H1 (cell line): ENCODE measurements around the gene CFP. TPM values are rescaled to one million over a fixed set of nuclear protein-coding genes. Genes with fewer than 3 reads are reported as not detected.

Experiments
- CTCF ChIA-PET: fragments of 300-600 bp; sonication (Branson Sonifier 250); formaldehyde crosslinking; loops from one replicate; lab custom pipeline; 2021; ENCODE audit not compliant: partially characterized antibody; lab: Charles Lee
- POLR2A ChIA-PET: fragments of 300-600 bp; sonication (Branson Sonifier 250); formaldehyde crosslinking; loops from one replicate; lab custom pipeline; 2021; ENCODE audit warnings: inconsistent platforms; ENCODE audit not compliant: partially characterized antibody; lab: Charles Lee
- DNase-seq, 2 experiments: peaks; one replicate each; pipeline versions ENCODE4 v3.0.0 to v3.0.0-alpha.2; 2010 to 2022; ENCODE audit warnings: low spot score in 2 of 2, low read depth in 1 of 2, mixed read lengths in 1 of 2
- FAIRE-seq: peaks from 2 replicates; lab custom pipeline; 2011; peaks lifted over from hg19 to GRCh38; lab: Jason Lieb, UNC
- H2AFZ ChIP-seq: 2 replicates; pipeline ENCODE4 v1.8.1; 2012; ENCODE audit warnings: low read length, inconsistent platforms
- H2AK5ac ChIP-seq: 2 replicates; pipeline ENCODE4 v1.6.1; 2013; ENCODE audit warnings: low read depth, low read length
- H2BK120ac ChIP-seq: replicated peaks from 2 replicates; pipeline ENCODE3; 2013; ENCODE audit warnings: low read depth, low read length, inconsistent platforms
- H2BK12ac ChIP-seq: 2 replicates; pipeline ENCODE4 v1.6.1; 2013; ENCODE audit warnings: low read depth, low read length
- H2BK15ac ChIP-seq: 2 replicates; pipeline ENCODE4 v1.6.1; 2013; ENCODE audit warnings: low read length
- H2BK20ac ChIP-seq: 2 replicates; pipeline ENCODE4 v1.6.1; 2013; ENCODE audit warnings: low read length
- H2BK5ac ChIP-seq: 2 replicates; pipeline ENCODE4 v1.6.1; 2013; ENCODE audit warnings: low read depth, low read length
- H3K14ac ChIP-seq: 2 replicates; pipeline ENCODE4 v1.6.1; 2013; ENCODE audit warnings: inconsistent platforms; ENCODE audit not compliant: insufficient read length
- H3K18ac ChIP-seq: 2 replicates; pipeline ENCODE4 v1.6.1; 2013; ENCODE audit warnings: low read length; ENCODE audit errors: extremely low read depth
- H3K23ac ChIP-seq: 2 replicates; pipeline ENCODE4 v1.6.1; 2013; ENCODE audit warnings: inconsistent platforms; ENCODE audit not compliant: insufficient read length
- H3K23me2 ChIP-seq: 2 replicates; pipeline ENCODE4 v1.6.1; 2013; ENCODE audit warnings: low read depth, low read length
- H3K27ac ChIP-seq: 2 replicates; pipeline ENCODE4 v1.6.1; 2011; ENCODE audit warnings: low read depth, low read length, inconsistent platforms
- H3K27me3 ChIP-seq, 4 experiments: replicated peaks in 1 of 4; 1 replicate in 1 of 4; 2 replicates in 3 of 4; pipeline versions ENCODE4 v1.6.1 to v1.8.1; 2011 to 2013; ENCODE audit warnings: low read length in 3 of 4, mild to moderate bottlenecking in 3 of 4, inconsistent platforms in 2 of 4, mixed read lengths in 2 of 4, moderate library complexity in 1 of 4; ENCODE audit not compliant: control insufficient read depth in 3 of 4, insufficient read depth in 3 of 4; ENCODE audit errors: extremely low read depth in 1 of 4
- H3K36me3 ChIP-seq, 4 experiments: 2 replicates each; pipeline versions ENCODE4 v1.6.1 to v1.8.1; 2011 to 2013; ENCODE audit warnings: mild to moderate bottlenecking in 4 of 4, low read length in 3 of 4, moderate library complexity in 2 of 4, control low read depth in 1 of 4, inconsistent platforms in 1 of 4; ENCODE audit not compliant: insufficient read depth in 4 of 4, control insufficient read depth in 2 of 4
- H3K4ac ChIP-seq: replicated peaks from 2 replicates; pipeline ENCODE3; 2013; ENCODE audit warnings: low read length, low read depth, mixed read lengths, inconsistent platforms; ENCODE audit not compliant: insufficient read length
- H3K4me1 ChIP-seq, 4 experiments: replicated peaks in 1 of 4; 1 replicate in 1 of 4; 2 replicates in 3 of 4; pipeline versions ENCODE4 v1.6.1 to v1.8.1; 2011 to 2013; ENCODE audit warnings: low read length in 3 of 4, inconsistent platforms in 2 of 4, mixed read lengths in 1 of 4; ENCODE audit not compliant: insufficient read depth in 4 of 4, control insufficient read depth in 3 of 4
- H3K4me2 ChIP-seq, 2 experiments: 2 replicates each; pipeline versions ENCODE4 v1.6.1 to v1.8.1; 2011 to 2013; ENCODE audit warnings: low read depth in 2 of 2, low read length in 2 of 2, control low read depth in 1 of 2, inconsistent platforms in 1 of 2, mild to moderate bottlenecking in 1 of 2; ENCODE audit not compliant: insufficient read depth in 1 of 2
- H3K4me3 ChIP-seq, 4 experiments: fragments of 200-600, 300-600 bp in 1 of 4; sonication (generic), shearing (Covaris generic), sonication (Bioruptor Twin) in 1 of 4; 2 replicates each; pipeline versions ENCODE4 v1.5.1 to v1.8.1; 2011 to 2016; ENCODE audit warnings: low read length in 4 of 4, low read depth in 3 of 4, control low read depth in 2 of 4, inconsistent platforms in 2 of 4, mild to moderate bottlenecking in 2 of 4, mixed read lengths in 1 of 4, moderate library complexity in 1 of 4; ENCODE audit not compliant: insufficient read depth in 2 of 4; ENCODE audit errors: extremely low read depth in 1 of 4
- H3K56ac ChIP-seq: replicated peaks from 2 replicates; pipeline ENCODE3; 2013; ENCODE audit warnings: low read depth, mild to moderate bottlenecking, mixed read lengths, low read length, inconsistent platforms; ENCODE audit not compliant: insufficient read length
- H3K79me1 ChIP-seq: 2 replicates; pipeline ENCODE4 v1.6.1; 2013; ENCODE audit warnings: low read depth, low read length, control low read depth
- H3K79me2 ChIP-seq, 2 experiments: 2 replicates each; pipeline versions ENCODE4 v1.6.1 to v1.8.1; 2012 to 2013; ENCODE audit warnings: low read length in 2 of 2, mild to moderate bottlenecking in 2 of 2, inconsistent platforms in 1 of 2; ENCODE audit not compliant: insufficient read depth in 2 of 2, control insufficient read depth in 1 of 2
- H3K9ac ChIP-seq, 4 experiments: replicated peaks in 1 of 4; 1 replicate in 1 of 4; 2 replicates in 3 of 4; pipeline versions ENCODE4 v1.6.1 to v1.8.1; 2011 to 2013; ENCODE audit warnings: low read depth in 3 of 4, low read length in 3 of 4, control low read depth in 2 of 4, mild to moderate bottlenecking in 2 of 4, moderate library complexity in 2 of 4, inconsistent platforms in 1 of 4; ENCODE audit errors: extremely low read depth in 1 of 4
- H3K9me3 ChIP-seq, 2 experiments: 2 replicates each; pipeline versions ENCODE4 v1.6.1 to v1.8.1; 2012 to 2013; ENCODE audit warnings: mild to moderate bottlenecking in 2 of 2, moderate library complexity in 2 of 2, control low read depth in 1 of 2, inconsistent platforms in 1 of 2, low read depth in 1 of 2, low read length in 1 of 2, mixed read lengths in 1 of 2; ENCODE audit not compliant: insufficient read depth in 2 of 2
- H4K20me1 ChIP-seq, 2 experiments: replicated peaks in 1 of 2; 2 replicates each; pipeline versions ENCODE3 to v1.8.1; 2011 to 2013; ENCODE audit warnings: inconsistent platforms in 2 of 2, low read length in 2 of 2, mild to moderate bottlenecking in 1 of 2; ENCODE audit not compliant: insufficient read depth in 2 of 2, control insufficient read depth in 1 of 2
- H4K5ac ChIP-seq: 2 replicates; pipeline ENCODE4 v1.6.1; 2013; ENCODE audit warnings: low read length, low read depth, mixed read lengths, inconsistent platforms; ENCODE audit not compliant: insufficient read length
- H4K8ac ChIP-seq: 2 replicates; pipeline ENCODE4 v1.8.0; 2013; ENCODE audit warnings: mild to moderate bottlenecking, moderate library complexity, low read length, inconsistent platforms; ENCODE audit not compliant: insufficient read depth; ENCODE audit errors: extremely low read depth
- H4K91ac ChIP-seq: replicated peaks from 2 replicates; pipeline ENCODE3; 2013; ENCODE audit warnings: low read length, mixed read lengths, inconsistent platforms; ENCODE audit not compliant: insufficient read length
- CHD2 ChIP-seq: IDR thresholded peaks from 2 replicates; pipeline ENCODE4 v1.6.1; 2012; ENCODE audit warnings: low read length, improper control_type of control experiment
- GABPA ChIP-seq: IDR thresholded peaks from 2 replicates; pipeline ENCODE4 v1.6.1; 2011; ENCODE audit warnings: mild to moderate bottlenecking, low read length, moderate library complexity, borderline replicate concordance; ENCODE audit not compliant: insufficient read depth
- HDAC6 ChIP-seq: IDR thresholded peaks from one replicate; pipeline ENCODE4 v1.7.1; 2012; ENCODE audit warnings: low read depth, mild to moderate bottlenecking, inconsistent platforms, low read length, moderate library complexity
- MAFK ChIP-seq: IDR thresholded peaks from 2 replicates; pipeline ENCODE4 v1.6.1; 2012; ENCODE audit warnings: low read depth, mild to moderate bottlenecking, improper control_type of control experiment, low read length
- NRF1 ChIP-seq: IDR thresholded peaks from 2 replicates; pipeline ENCODE4 v1.6.1; 2011; ENCODE audit warnings: mild to moderate bottlenecking, low read depth, low read length, improper control_type of control experiment
- RBBP5 ChIP-seq: IDR thresholded peaks from 2 replicates; pipeline ENCODE4 v1.7.1; 2012; ENCODE audit warnings: low read depth, mild to moderate bottlenecking, inconsistent platforms, low read length, moderate library complexity, borderline replicate concordance
- SIX5 ChIP-seq: IDR thresholded peaks from 2 replicates; pipeline ENCODE4 v1.6.1; 2011; ENCODE audit warnings: mild to moderate bottlenecking, low read depth, low read length
- SP1 ChIP-seq: IDR thresholded peaks from 2 replicates; pipeline ENCODE4 v1.6.1; 2011; ENCODE audit warnings: low read depth, low read length
- SRF ChIP-seq: IDR thresholded peaks from 2 replicates; pipeline ENCODE4 v1.6.1; 2011; ENCODE audit warnings: mild to moderate bottlenecking, low read depth, low read length, moderate library complexity
- SUZ12 ChIP-seq: fragments of 200-600 bp; sonication (generic); IDR thresholded peaks from 2 replicates; pipeline ENCODE4 v1.6.1; 2012; ENCODE audit warnings: mild to moderate bottlenecking, inconsistent platforms, low read length, moderate library complexity, mixed read lengths
- WGBS, 2 experiments: shearing (Covaris generic) in 1 of 2; methylation state at CpG; one replicate each; pipeline versions ENCODE4 v1.1.6 to v1.1.7; 2013 to 2015; ENCODE audit warnings: low lambda C conversion rate in 2 of 2, mixed read lengths in 2 of 2, inconsistent platforms in 1 of 2, low coverage in 1 of 2, missing lambda C conversion rate in 1 of 2; ENCODE audit not compliant: insufficient replicate concordance in 2 of 2, insufficient coverage in 1 of 2, insufficient read length in 1 of 2; ENCODE audit errors: extremely low coverage in 1 of 2, missing lambda C conversion rate in 1 of 2; 5-methylcytosine and 5-hydroxymethylcytosine counted together
- polyA plus RNA-seq, 7 experiments: library from polyadenylated mRNA; depleted of rRNA in 3 of 7; stranded (reverse) in 5 of 7; unstranded in 2 of 7; fragments of >200 nt in 5 of 7; fragments of 200-250 nt in 2 of 7; gene quantifications; 1 replicate in 5 of 7; 2 replicates in 1 of 7; 4 replicates in 1 of 7; pipeline versions ENCODE4 v1.2.1 to v1.2.3, GENCODE V29; 2011 to 2013; ENCODE audit warnings: missing spikeins in 2 of 7, mixed read lengths in 2 of 7
- total RNA-seq: library from RNA; stranded (reverse); fragmentation: NEBNext Ultra II Directional; extraction: Animal tissue kit (Norgen Biotek cat#: 25700); gene quantifications from 2 replicates; pipeline ENCODE4 v1.2.1, GENCODE V29; 2021
- TF ChIP-seq, protein P1 (sequence below): IDR thresholded peaks from 2 replicates; pipeline ENCODE4 v1.6.1; 2012; ENCODE audit warnings: inconsistent platforms

The CFP gene
- total and polyA plus RNA-seq, 2 of the 8 experiments (the other 6 are each of a cell fraction or from before 2014, with no cell fraction given): 0.76 to 2.2 TPM

DNA sequence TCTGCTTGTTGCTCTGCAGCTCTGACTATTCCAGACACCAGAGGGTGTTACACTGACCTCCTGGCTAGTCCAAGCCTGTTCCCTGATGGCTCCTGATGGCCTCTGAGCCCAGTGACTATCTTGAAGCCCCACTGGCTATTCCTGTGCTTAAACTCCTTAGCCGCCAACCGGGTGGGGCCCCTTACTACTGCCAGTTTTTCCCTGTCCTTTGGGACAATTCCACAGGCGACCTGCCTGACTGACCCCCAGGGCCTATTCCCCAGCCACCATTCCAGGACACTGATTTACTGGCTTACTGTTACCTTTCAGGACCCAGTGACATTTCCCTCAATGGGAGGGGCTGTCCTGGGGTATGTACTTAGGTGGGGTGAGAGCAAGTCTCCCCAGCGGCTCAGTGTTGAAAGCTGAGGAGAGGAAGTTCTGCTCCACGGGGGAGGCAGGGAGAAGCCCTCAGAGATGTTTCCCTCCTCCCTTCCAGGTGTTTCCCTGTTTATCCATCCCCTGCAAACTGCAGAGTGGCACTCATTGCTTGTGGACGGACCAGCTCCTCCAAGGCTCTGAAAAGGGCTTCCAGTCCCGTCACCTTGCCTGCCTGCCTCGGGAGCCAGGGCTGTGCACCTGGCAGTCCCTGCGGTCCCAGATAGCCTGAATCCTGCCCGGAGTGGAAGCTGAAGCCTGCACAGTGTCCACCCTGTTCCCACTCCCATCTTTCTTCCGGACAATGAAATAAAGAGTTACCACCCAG, 43.5 kb downstream of the CFP start:
- no peak overlapping the region for H4K5ac ChIP-seq
- no peaks in the 10 kb centered on the region for H3K79me1 ChIP-seq
- H3K18ac ChIP-seq: no peak overlapping the region
- no peak overlapping the region for H3K9ac ChIP-seq
- H3K4me3 ChIP-seq: no peak overlapping the region
- no peaks in the 10 kb centered on the region for H3K79me2 ChIP-seq
- H4K91ac ChIP-seq: no peak overlapping the region
- POLR2A ChIA-PET: interaction anchor here (1.1 kb wide), 2 partner anchors 36 to 39 kb away, joined by 3 to 4 read pairs; no protein-coding TSS in a partner anchor
- H3K4ac ChIP-seq: no peak overlapping the region
- H4K8ac ChIP-seq: no peak overlapping the region
- WGBS, 2 experiments: 85% methylated on average over 10 of the region's 11 CpGs; no CpG with 5 or more reads in 1 of the 2 experiments
- H2BK120ac ChIP-seq: no peak overlapping the region
- no peak overlapping the region for H2AK5ac ChIP-seq
- H3K27ac ChIP-seq: no peak overlapping the region
- FAIRE-seq: no peak
- H3K23ac ChIP-seq: no peak overlapping the region
- no peak for DNase-seq
- TF ChIP-seq SIX5 (no peak), SUZ12 (no peak), NRF1 (no peak), RBBP5 (no peak), HDAC6 (no peak), SP1 (no peak), GABPA (no peak), MAFK (no peak), SRF (no peak), CHD2 (no peak)
- TF ChIP-seq, protein P1, sequence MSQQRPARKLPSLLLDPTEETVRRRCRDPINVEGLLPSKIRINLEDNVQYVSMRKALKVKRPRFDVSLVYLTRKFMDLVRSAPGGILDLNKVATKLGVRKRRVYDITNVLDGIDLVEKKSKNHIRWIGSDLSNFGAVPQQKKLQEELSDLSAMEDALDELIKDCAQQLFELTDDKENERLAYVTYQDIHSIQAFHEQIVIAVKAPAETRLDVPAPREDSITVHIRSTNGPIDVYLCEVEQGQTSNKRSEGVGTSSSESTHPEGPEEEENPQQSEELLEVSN: no peak
- TF ChIP-seq, all 59 proteins: peak for 0
- H3K23me2 ChIP-seq: no peaks in the 10 kb centered on the region; the same call in 1 of the 2 replicates
- H3K4me1 ChIP-seq: peaks cover 0 to 3% (median 2%) of the 10 kb centered on the region in 4 experiments; a peak in 2 of 7 replicates
- no peak overlapping the region for H3K4me2 ChIP-seq
- no peak overlapping the region for H2BK12ac ChIP-seq
- H3K14ac ChIP-seq: no peak overlapping the region
- H3K9me3 ChIP-seq: no peaks in the 10 kb centered on the region
- H3K36me3 ChIP-seq: no peaks in the 10 kb centered on the region; a peak in 1 of 8 replicates
- no peaks in the 10 kb centered on the region for H3K27me3 ChIP-seq
- CTCF ChIA-PET: interaction anchor here (0.7 to 1.5 kb wide), 3 partner anchors 18 to 58 kb away, joined by 3 to 4 read pairs (median 3); no protein-coding TSS in a partner anchor
- no peak overlapping the region for H2BK20ac ChIP-seq
- no peak overlapping the region for H3K56ac ChIP-seq
- no peak overlapping the region for H2AFZ ChIP-seq
- H2BK5ac ChIP-seq: no peak overlapping the region
- H4K20me1 ChIP-seq: no peaks in the 10 kb centered on the region
- H2BK15ac ChIP-seq: no peak overlapping the region
